Astrocyte of the spinal cord (primary cell): Measurements from ENCODE around the gene SIAH3.

Experiments used
- DNase-seq: peaks from one replicate; pipeline ENCODE4 v3.0.0; 2011; ENCODE audit warnings: low read depth, low spot score
- H3K4me3 ChIP-seq: 2 replicates; pipeline ENCODE4 v1.5.1; 2011; ENCODE audit warnings: low read depth, mild to moderate bottlenecking, low read length, moderate library complexity
- in situ Hi-C: cut with HindIII; loops from 2 replicates; pipeline ENCODE4 v1.10.0; 2017; ENCODE audit warnings: low sequenced_read_pairs
- TF ChIP-seq, protein P1 (sequence below): IDR thresholded peaks from 2 replicates; pipeline ENCODE4 v1.5.1; 2012; ENCODE audit warnings: low read depth, mild to moderate bottlenecking, low read length, inconsistent platforms

The SIAH3 gene

DNA sequence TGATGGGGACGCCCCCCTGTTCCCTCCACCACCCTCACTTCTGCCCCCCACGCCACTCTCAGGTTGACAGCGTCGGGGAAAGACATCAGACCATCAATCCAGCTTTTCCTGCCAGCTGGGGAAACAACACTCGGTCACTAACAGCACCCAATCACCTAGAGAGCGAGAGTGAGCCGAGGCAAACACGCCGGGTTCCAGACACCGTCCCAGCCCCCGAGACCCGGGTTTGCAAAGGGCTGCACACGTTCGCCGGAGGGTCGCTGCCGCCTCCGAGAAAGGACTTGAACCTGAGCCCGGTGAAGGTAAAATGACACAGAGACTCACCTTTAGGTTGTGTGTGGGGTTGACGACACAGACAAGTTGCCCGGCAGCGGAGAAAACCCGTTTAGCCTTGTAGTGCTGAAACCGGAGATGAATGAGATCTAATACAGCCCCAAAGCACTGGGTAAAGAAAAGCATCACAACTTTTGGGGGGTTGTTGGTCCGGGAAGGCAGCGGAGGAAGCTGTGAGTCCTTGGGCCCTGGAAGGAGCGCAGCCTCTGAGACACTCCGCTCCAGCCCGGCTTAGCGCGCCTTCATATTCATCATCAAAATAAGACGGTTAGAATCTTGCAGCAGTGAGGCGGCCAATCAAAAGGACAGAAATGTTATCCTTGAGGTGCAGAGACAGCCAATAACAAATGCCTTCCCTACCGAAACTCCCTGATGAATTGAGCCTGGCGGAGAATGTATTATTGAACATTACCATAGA, at the start of gene SIAH3:
Gene SIAH3, minus strand, starts transcription at position 583 of the 751 bp plus-strand sequence. Its CDS starts 124 bp downstream, at position 459.
- peak within 1 kb of the TSS; percentile 29 for H3K4me3 ChIP-seq
- TF ChIP-seq, protein P1, sequence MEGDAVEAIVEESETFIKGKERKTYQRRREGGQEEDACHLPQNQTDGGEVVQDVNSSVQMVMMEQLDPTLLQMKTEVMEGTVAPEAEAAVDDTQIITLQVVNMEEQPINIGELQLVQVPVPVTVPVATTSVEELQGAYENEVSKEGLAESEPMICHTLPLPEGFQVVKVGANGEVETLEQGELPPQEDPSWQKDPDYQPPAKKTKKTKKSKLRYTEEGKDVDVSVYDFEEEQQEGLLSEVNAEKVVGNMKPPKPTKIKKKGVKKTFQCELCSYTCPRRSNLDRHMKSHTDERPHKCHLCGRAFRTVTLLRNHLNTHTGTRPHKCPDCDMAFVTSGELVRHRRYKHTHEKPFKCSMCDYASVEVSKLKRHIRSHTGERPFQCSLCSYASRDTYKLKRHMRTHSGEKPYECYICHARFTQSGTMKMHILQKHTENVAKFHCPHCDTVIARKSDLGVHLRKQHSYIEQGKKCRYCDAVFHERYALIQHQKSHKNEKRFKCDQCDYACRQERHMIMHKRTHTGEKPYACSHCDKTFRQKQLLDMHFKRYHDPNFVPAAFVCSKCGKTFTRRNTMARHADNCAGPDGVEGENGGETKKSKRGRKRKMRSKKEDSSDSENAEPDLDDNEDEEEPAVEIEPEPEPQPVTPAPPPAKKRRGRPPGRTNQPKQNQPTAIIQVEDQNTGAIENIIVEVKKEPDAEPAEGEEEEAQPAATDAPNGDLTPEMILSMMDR: no peak
- in situ Hi-C loops: no loop called here
- DNase-seq: no peak

- TF ChIP-seq, protein P1: no peak
- no peak overlapping the region for H3K4me3 ChIP-seq
- DNase-seq: no peak
- in situ Hi-C loops: no loop called here
Measured at GRCh38 chr13:45899406-45899805, 47.9 kb upstream of the SIAH3 start.

DNA sequence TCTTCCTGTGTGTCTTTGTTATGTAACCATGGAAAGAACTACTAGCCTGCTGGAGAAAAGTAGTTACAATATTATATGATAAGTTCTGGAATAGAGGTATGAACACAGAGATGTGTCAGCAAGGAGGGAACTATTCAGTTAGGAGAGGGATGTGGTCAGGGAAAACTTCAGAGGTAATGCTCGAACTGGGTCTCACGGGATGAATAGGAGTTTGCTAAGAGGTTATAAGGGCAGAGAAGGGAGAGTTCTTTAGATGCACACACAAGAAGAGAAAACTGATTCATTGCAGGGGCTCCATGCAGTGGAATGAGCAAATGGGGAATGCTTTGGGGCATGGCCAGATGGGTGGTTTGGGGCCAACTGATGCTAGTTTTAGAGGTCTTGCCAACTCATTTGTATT, 46.0 kb upstream of the SIAH3 start:
- TF ChIP-seq, protein P1: no peak
- no peak for DNase-seq
- H3K4me3 ChIP-seq: no peak overlapping the region
- in situ Hi-C loops: no loop called here

- TF ChIP-seq, protein P1: no peak
- no peak for DNase-seq
- in situ Hi-C loops: no loop called here
Measured at GRCh38 chr13:45896285-45896684, 44.7 kb upstream of the SIAH3 start.

GRCh38 chr13:45895881-45896280, 44.3 kb upstream of the SIAH3 start:
- no peak overlapping the region for H3K4me3 ChIP-seq
- DNase-seq: no peak
- TF ChIP-seq, protein P1: no peak
- in situ Hi-C loops: no loop called here

More at GRCh38 chr13:45896285-45896684, 44.7 kb upstream of the SIAH3 start:
- H3K4me3 ChIP-seq: no peak overlapping the region

DNA sequence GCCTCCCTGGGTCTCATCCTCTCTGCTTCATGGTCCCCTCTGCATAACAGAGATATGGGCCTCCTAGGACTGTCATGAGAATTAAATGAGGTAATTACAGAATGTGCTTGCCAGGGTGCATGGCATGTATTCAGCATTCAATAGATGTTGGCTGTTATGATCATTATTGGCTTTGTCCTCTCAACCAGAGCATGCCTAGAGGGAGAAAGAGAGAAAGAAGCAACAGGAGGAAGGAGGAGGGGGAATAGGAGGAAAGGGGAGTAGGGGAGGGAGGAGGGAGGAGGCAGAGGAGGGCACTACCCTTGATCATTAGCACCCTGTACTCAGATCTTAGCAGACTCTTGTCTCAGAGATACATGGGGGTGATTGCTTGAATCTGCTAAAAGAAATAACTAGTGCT, 41.0 kb upstream of the SIAH3 start:
- in situ Hi-C loops: no loop called here
- no peak overlapping the region for H3K4me3 ChIP-seq
- TF ChIP-seq, protein P1: no peak
- DNase-seq: no peak
